Stimulated activated CD4-positive, alpha-beta T cell treated with anti-CD3 and anti-CD28 coated beads, Interleukin-2, amount 100 ng/mL, for 4 hours (primary cell): ENCODE results near the gene TPP1.

Source experiments
- DNase-seq: peaks from one replicate; pipeline ENCODE4 v3.0.0-alpha.2; 2020; ENCODE audit warnings: low read depth

Gene TPP1

GRCh38 chr11:6563121-6563619 lies 56.1 kb downstream of the TPP1 start:
- DNase-seq = no peak
